GM21381 (cell line): ENCODE measurements around the gene NOP16.
"Not testable (repeated sequence)": the region's sequence is repeated elsewhere in the genome, so short reads cannot be mapped to it uniquely, and the experiment has no call there.

Experiments used
- ATAC-seq: cut with Tn5 transposase; IDR thresholded peaks from one replicate; pipeline ENCODE4 v1.9.1; 2021; ENCODE audit warnings: mild to moderate bottlenecking, moderate library complexity; ENCODE audit not compliant: unreplicated experiment

NOP16 gene

DNA sequence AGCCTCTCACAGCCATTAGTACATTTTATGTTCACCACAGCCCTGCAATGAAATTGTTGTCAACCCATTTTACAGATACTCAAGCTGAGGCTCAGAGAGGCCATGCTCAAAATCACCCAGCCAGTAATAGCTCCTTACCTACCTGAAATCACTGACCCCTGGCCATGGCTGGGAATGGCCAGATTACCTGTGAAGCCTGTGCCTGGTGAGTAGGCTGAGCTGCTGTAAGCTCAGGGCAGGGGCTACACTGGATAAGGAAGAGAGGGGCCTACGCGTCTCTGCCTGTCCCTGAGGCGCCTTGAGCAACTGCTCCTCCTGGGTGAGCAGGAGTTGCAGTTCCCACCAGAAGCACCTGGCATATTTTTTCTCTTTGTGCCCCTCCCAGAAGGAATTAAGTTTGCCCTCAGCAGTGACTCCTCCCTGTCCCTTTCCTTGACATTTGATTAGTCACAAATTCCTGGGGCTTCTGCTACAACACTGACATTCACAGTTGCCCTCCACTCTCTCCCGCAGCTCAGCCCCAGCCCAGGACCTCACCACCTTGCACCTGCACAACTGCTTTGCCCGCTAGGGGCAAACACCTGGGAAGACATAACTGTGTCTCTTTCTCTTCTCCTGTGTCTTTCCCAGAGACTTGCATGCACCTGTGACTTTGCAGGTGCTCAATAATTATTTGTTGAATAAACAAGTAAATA lies 22.2 kb upstream of the NOP16 start:
- ATAC-seq, result no peak

DNA sequence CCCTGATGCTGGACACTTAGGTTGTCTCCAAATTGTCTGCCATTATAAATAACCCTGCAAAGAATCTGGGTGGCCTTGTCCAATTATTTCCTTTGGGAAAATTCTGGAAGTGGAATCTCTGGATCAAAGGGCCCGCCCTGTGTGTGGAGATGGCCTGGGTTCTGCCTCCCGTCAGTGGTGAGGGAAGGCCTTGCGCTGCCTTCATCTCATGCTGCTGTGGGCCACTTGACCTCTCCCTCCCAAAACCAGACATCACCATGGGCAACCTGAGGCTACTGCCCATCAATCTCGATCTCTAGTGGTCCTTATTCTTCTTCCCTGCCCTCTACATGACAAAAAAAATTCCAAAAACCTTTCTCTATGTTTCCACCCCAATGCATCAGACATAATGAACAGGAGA lies 21.4 kb upstream of the NOP16 start:
- no peak for ATAC-seq

DNA sequence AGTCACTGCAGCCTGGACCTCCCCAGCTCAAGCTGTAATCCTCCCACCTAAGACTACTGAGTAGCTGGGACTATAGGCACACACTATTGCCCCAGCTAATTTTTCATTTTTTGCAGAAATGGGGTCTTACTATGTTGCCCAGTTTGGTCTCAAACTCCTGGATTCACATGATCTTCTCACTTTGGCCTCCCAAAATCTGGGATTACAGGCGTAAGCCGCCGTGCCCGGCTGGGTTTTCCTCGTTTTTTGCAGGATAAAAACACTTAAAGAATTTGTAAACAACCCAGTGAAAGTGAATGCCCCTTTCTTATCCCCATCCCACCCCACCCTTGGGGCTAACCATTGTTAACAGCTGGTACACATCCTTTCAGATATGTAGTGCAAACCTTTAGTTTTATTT lies 20.2 kb upstream of the NOP16 start:
- ATAC-seq, result no peak

- not testable (repeated sequence) for ATAC-seq
Observed at GRCh38 chr5:176408252-176408573, 19.8 kb upstream of the NOP16 start.

- ATAC-seq, result no peak
Observed at GRCh38 chr5:176407456-176408251, 19.3 kb upstream of the NOP16 start.

DNA sequence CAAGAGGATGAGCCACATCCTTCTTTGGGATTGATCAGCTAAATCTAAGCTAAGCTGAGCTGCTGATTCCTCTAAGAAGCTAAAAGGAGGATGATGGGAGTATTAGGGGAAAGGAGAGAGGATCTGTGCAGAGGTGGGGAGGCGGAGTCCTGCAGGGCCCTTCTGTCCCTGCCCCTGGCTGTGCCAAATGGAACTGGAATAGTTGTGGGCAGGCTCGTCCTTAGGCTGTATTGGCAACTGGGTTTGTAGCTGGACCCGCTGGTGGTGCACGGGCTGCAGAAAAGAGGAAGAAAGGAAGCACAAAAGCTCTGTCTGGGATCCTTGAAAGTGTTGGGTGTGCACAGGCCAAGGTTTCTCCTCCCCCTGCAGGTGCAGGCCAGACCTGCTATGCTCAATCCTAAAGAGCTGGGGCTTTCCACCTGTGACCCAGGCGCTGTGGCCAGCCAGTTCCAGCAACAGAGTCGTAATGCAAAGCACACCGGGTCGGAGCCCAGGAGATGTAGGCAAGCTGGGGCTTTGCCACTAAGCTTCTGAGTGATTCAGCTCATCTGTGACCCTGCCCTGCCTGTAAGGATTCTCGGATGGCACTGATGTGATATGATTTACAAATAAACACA lies 18.1 kb upstream of the NOP16 start:
- ATAC-seq, result no peak

GRCh38 chr5:176405656-176406435 lies 17.4 kb upstream of the NOP16 start:
- no peak for ATAC-seq

DNA sequence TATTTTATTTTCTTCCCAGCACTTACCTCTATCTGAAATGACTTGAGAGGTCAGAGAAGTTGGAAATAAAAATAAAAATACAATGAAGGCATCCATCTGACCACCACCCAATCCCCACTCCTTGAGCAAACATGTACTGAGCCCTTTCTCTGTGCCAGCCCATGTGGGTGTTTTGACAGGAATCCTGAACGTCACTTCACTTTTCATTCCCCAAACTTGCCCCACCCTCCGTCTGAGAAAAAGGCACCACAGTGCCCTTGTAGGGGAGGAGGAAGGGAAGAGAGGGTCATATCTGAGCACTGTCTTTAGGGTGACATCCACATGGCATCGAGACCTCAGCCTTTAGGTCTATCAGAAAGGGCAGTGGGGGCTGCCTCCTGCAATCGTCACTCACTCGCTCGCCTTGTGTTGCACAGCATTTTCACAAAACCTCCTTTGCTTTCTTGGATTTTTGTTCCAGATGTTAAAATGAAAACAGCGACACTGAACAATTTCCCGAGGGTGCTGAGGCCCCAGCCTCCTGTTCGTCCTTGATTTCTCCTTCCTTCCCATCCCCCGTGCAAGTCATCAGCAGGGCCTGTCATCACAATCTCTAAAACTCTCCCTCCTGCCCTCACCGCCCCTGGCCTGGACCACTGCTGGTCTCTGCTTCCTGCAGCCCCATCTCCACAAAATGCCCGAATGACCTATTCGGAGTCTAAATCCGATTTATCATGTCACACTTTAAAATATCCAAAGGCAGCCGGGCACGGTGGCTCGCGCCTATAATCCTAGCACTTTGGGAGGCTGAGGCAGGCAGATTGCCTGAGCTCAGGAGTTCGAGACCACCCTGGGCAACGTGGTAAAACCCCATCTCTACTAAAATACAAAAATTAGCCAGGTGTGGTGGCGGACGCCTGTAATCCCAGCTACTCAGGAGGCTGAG lies 13.1 kb upstream of the NOP16 start:
- ATAC-seq, result no peak

GRCh38 chr5:176400382-176401156 lies 12.2 kb upstream of the NOP16 start:
- no peak for ATAC-seq

DNA sequence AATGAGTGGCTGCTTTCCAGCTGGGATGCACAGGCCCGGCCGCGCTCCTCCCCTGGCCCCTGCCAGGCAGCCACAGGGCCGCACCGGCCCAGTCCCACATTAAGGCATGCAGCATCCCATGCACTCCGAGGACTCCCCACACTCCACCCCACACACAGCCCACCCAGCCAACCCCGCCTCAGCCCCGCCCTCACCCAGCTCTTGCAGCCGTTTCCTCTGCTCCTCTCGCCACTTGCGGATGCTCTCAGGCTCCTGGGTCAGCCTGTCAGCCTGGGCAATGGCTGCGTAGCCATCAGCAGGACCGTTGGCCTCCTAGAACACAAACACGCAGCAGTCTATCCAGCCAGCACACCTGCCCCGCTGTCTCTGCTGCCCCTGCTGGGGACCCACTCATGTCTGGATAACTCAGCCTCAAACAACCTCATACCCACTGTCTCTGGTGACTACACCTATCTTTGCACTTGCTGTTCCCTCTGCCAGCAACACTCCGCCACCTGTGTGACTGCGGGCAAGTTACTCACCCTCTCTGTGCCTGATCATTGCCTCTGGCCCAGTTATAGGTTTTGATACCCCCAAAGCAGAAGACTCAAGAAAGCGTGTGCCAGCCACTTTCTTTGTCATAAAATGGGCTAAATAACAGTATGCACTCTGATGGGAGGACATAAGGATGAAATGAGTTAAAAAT lies 9.5 kb upstream of the NOP16 start:
- ATAC-seq, result no peak

GRCh38 chr5:176396330-176396729 lies 7.9 kb upstream of the NOP16 start:
- ATAC-seq, result no peak

DNA sequence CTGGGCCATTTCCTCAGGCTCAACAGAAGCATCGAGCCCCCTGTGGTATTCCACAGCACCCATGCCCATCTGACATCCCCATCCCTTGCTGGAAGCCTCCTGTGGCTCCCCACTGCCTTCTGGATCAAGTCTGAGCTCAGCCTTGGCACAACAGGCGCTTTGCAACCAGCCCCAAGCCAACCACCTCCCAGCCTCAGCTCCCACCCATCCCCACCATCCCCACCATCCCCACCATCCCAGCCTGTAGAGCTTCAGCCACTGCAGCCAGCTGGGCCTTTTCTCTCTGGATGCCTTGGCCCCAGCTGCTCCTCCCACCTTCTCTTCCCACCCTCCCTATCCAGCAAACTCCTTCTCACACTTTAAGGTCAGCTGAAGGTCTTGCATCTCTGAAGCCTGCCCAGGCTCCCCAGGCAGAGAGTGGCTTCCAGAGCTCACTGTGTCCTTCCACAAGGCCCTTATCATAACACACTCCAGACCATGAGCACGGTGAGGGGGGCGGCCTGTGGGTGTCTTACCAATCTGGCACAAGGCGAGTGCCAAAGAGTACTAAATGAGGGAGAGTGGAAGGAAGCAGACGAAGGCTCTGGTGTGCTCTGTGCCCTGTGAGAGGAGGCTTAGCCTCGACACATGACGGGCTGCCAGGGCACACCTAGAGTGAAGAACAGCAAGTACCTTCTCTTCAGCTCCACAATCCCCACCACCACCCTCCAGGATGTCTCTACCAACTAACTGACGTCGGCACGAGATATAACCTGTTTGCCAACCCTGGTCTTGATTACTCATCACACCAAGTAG lies 6.7 kb upstream of the NOP16 start:
- no peak for ATAC-seq

DNA sequence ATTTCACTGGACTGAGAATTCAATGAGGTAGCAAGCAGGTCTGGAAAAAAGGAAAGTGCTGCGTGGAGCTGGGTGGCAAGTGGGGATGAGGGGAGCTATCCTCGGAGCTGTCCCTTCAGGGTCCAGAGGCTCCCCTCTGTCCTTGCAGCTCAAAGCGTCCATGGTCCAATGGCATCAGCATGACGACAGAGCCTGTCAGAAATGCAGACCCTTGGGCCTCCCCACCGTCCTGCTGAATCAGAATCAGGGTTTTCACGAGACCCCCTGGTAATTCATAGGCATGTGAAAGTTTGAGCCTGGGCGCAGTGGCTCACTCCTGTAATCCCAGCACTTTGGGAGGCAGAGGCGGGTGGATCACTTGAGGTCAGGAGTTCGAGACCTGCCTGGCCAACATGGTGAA lies 5.7 kb upstream of the NOP16 start:
- ATAC-seq, result no peak

- ATAC-seq, result no peak
Observed at GRCh38 chr5:176392526-176392925, 4.1 kb upstream of the NOP16 start.

GRCh38 chr5:176391999-176392398 lies 3.6 kb upstream of the NOP16 start:
- no peak for ATAC-seq

DNA sequence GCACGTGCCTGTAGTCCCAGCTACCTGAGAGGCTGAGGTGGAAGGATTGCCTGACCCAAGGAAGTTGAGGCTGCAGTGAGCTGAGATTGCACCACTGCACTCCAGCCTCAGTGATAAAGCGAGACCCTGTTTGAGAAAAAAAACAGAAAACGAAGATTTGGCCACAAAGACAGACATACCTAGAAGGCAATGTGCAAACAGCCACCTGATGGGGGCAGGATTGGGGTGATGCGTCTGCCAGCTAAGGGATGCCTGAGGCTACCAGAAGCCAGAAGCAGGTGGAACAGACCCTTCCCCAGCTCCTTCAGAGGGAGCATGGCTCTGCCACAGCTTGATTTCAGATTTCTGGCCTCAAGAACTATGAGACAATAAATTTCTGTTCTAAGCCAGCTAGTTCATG lies 3.1 kb upstream of the NOP16 start:
- ATAC-seq, result no peak

- no peak for ATAC-seq
Observed at GRCh38 chr5:176389135-176390123, 1.0 kb upstream of the NOP16 start.
